OCI-LY7 (cell line): ENCODE data around the gene THAP7.

Source experiments
- EZH2phosphoT487 ChIP-seq: fragments of 200-600 bp; sonication (generic); IDR thresholded peaks from 2 replicates; pipeline ENCODE4 v1.6.1; 2018; ENCODE audit warnings: low read depth, borderline replicate concordance, mild to moderate bottlenecking, mixed run types, antibody characterized with exemption, low read length, moderate library complexity, mixed read lengths
- TF ChIP-seq, protein P1 (sequence below): fragments of 200-600 bp; sonication (generic); conservative IDR thresholded peaks from 2 replicates; pipeline ENCODE4 v1.5.1; 2014; ENCODE audit warnings: mild to moderate bottlenecking, antibody characterized with exemption, low read length, moderate library complexity, mixed read lengths

DNA sequence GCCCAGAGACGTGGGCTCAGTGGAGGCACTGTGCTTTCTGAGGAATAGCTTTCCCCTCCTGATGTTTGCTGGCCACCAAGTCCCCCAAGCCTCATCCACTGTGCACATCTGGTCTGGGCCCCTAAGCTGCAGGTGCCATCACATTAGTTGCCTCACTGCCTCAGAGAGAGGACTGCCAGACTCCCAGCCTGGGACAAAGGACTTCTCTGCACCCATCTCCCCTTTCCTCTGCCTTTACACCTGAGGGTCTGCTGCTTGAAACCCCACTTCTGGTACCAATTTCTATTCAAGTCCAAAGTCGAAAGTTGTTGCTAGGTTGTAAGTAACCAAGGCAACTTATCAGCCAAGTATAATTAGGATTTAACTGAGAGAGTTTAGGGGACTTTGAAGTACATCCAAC, 23.5 kb downstream of the THAP7 start:
- TF ChIP-seq, protein P1, sequence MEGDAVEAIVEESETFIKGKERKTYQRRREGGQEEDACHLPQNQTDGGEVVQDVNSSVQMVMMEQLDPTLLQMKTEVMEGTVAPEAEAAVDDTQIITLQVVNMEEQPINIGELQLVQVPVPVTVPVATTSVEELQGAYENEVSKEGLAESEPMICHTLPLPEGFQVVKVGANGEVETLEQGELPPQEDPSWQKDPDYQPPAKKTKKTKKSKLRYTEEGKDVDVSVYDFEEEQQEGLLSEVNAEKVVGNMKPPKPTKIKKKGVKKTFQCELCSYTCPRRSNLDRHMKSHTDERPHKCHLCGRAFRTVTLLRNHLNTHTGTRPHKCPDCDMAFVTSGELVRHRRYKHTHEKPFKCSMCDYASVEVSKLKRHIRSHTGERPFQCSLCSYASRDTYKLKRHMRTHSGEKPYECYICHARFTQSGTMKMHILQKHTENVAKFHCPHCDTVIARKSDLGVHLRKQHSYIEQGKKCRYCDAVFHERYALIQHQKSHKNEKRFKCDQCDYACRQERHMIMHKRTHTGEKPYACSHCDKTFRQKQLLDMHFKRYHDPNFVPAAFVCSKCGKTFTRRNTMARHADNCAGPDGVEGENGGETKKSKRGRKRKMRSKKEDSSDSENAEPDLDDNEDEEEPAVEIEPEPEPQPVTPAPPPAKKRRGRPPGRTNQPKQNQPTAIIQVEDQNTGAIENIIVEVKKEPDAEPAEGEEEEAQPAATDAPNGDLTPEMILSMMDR: no peak
- no peak for TF ChIP-seq EZH2phosphoT487
